Sigmoid colon (tissue), 4 donors: ENCODE measurements around the gene NOSIP.

ENCODE experiments used
- CTCF ChIP-seq, 4 experiments: fragments of 450-650 bp in 3 of 4; fragments of 200-600 bp in 1 of 4; IDR thresholded peaks; one replicate each; pipeline ENCODE4 v1.5.1; 2016 to 2019; ENCODE audit warnings: antibody characterized with exemption in 4 of 4, mild to moderate bottlenecking in 3 of 4, moderate library complexity in 2 of 4
- POLR2AphosphoS5 ChIP-seq, 4 donors: sonication (generic); formaldehyde crosslinking; IDR thresholded peaks; one replicate each; pipeline ENCODE4 v1.6.1; 2017; ENCODE audit warnings: antibody characterized with exemption in 4 of 4

- no peak for TF ChIP-seq POLR2AphosphoS5 (IDR thresholded peaks at IDR 0.05)
- no peak for TF ChIP-seq CTCF (IDR thresholded peaks at IDR 0.05)
These were observed 45.5 kb downstream of the NOSIP start for GRCh38 chr19:49534632-49535385.
